HUES64 (cell line): ENCODE measurements around the gene RNF217.

Experiments used
- H3K27ac ChIP-seq: 2 replicates; pipeline ENCODE4 v1.7.0; 2013; ENCODE audit warnings: low read depth, low read length, inconsistent platforms
- H3K27me3 ChIP-seq: 2 replicates; pipeline ENCODE4 v1.6.1; 2013; ENCODE audit warnings: mild to moderate bottlenecking, low read length; ENCODE audit not compliant: insufficient read depth
- H3K36me3 ChIP-seq: 2 replicates; pipeline ENCODE4 v1.6.1; 2013; ENCODE audit warnings: mild to moderate bottlenecking, low read length; ENCODE audit not compliant: insufficient read depth
- H3K4me1 ChIP-seq: 2 replicates; pipeline ENCODE4 v1.6.1; 2013; ENCODE audit warnings: mild to moderate bottlenecking, low read length, moderate library complexity; ENCODE audit not compliant: insufficient read depth
- H3K4me3 ChIP-seq: 2 replicates; pipeline ENCODE4 v1.5.1; 2013; ENCODE audit warnings: mild to moderate bottlenecking, low read length, moderate library complexity
- H3K9ac ChIP-seq: 2 replicates; pipeline ENCODE4 v1.6.1; 2013; ENCODE audit warnings: mild to moderate bottlenecking, low read depth, low read length
- H3K9me3 ChIP-seq: 2 replicates; pipeline ENCODE4 v1.6.1; 2013; ENCODE audit warnings: low read depth, low read length; ENCODE audit not compliant: insufficient read depth
- WGBS: fragments of 150-250, 120-280 bp; methylation state at CpG from one replicate; pipeline ENCODE4 v1.1.7; 2013; ENCODE audit warnings: missing lambda C conversion rate; 5-methylcytosine and 5-hydroxymethylcytosine counted together

Gene RNF217

GRCh38 chr6:125041740-125042459 lies 79.7 kb downstream of the RNF217 start:
- H3K27ac ChIP-seq: no peak overlapping the region
- H3K9ac ChIP-seq: no peak overlapping the region
- H3K9me3 ChIP-seq: no peaks in the 10 kb centered on the region
- no peaks in the 10 kb centered on the region for H3K27me3 ChIP-seq
- no peaks in the 10 kb centered on the region for H3K36me3 ChIP-seq
- H3K4me1 ChIP-seq: peaks cover 16% of the 10 kb centered on the region
- WGBS: 100% methylated on average over 2 of the region's 3 CpGs
- no peak overlapping the region for H3K4me3 ChIP-seq

GRCh38 chr6:125044066-125044465 lies 81.8 kb downstream of the RNF217 start:
- Histone ChIP-seq H3K4me1 (peaks cover 16% of the 10 kb centered on the region), H3K9me3 (no peaks in the 10 kb centered on the region), H3K4me3 (no peak overlapping the region), H3K27ac (no peak overlapping the region), H3K9ac (no peak overlapping the region), H3K27me3 (no peaks in the 10 kb centered on the region), H3K36me3 (no peaks in the 10 kb centered on the region)
- 100% methylated on average over 1 of the region's 3 CpGs for WGBS

- H3K9me3 ChIP-seq: no peaks in the 10 kb centered on the region
- no peaks in the 10 kb centered on the region for H3K36me3 ChIP-seq
- H3K9ac ChIP-seq: no peak overlapping the region
- H3K4me1 ChIP-seq: peaks cover 16% of the 10 kb centered on the region
- H3K4me3 ChIP-seq: no peak overlapping the region
- H3K27ac ChIP-seq: no peak overlapping the region
- no peaks in the 10 kb centered on the region for H3K27me3 ChIP-seq
- 90% methylated on average over 1 of the region's 2 CpGs for WGBS
Observed at GRCh38 chr6:125044667-125045066, 82.4 kb downstream of the RNF217 start.

- WGBS: 91% methylated on average over 7 of the region's 7 CpGs
- Histone ChIP-seq H3K27ac (no peak overlapping the region; the same call in 1 of the 2 replicates), H3K4me1 (peaks cover 16% of the 10 kb centered on the region)
Observed at GRCh38 chr6:125046107-125046925, 84.1 kb downstream of the RNF217 start.

GRCh38 chr6:125048274-125048673 lies 86.0 kb downstream of the RNF217 start:
- Histone ChIP-seq H3K9ac (no peak overlapping the region), H3K36me3 (no peaks in the 10 kb centered on the region), H3K27me3 (no peaks in the 10 kb centered on the region), H3K9me3 (no peaks in the 10 kb centered on the region), H3K27ac (no peak overlapping the region), H3K4me1 (peaks cover 15% of the 10 kb centered on the region), H3K4me3 (no peak overlapping the region)
- WGBS: 76% methylated on average over 2 of the region's 2 CpGs

More at GRCh38 chr6:125046107-125046925, 84.1 kb downstream of the RNF217 start:
- H3K9ac ChIP-seq: no peak overlapping the region
- H3K27me3 ChIP-seq: no peaks in the 10 kb centered on the region
- H3K4me3 ChIP-seq: no peak overlapping the region
- H3K9me3 ChIP-seq: no peaks in the 10 kb centered on the region
- H3K36me3 ChIP-seq: no peaks in the 10 kb centered on the region

- Histone ChIP-seq H3K27ac (no peak overlapping the region), H3K4me3 (no peak overlapping the region), H3K36me3 (no peaks in the 10 kb centered on the region), H3K4me1 (peaks cover 8% of the 10 kb centered on the region), H3K9ac (no peak overlapping the region), H3K9me3 (no peaks in the 10 kb centered on the region), H3K27me3 (no peaks in the 10 kb centered on the region)
- WGBS: 98% methylated on average over 4 of the region's 4 CpGs
Observed at GRCh38 chr6:125050663-125051318, 88.6 kb downstream of the RNF217 start.

DNA sequence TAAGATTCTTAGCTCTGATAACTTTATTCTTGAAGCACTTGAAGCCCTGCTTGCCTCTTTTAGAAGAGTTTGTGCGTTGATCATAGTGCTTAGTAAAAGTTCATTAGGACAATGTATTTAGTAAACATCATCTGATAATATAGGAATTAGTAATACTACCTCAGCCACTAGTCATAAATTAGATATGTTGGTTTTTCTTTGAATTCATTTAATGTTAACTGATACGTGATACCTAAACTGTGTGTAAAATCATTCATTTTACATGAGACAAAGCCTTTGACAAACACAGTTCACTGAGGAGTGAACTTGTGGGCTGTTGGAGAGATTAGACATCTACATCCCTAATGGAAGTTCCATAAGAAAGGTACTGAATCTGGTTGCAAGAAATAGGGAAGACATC lies 91.6 kb downstream of the RNF217 start:
- Histone ChIP-seq H3K9ac (no peak overlapping the region), H3K36me3 (no peaks in the 10 kb centered on the region), H3K27me3 (no peaks in the 10 kb centered on the region), H3K4me1 (no peaks in the 10 kb centered on the region), H3K9me3 (no peaks in the 10 kb centered on the region), H3K27ac (no peak overlapping the region), H3K4me3 (no peak overlapping the region)
- WGBS: no CpG with 5 or more reads among the region's 2 CpGs

- Histone ChIP-seq H3K27ac (no peak overlapping the region), H3K36me3 (no peaks in the 10 kb centered on the region), H3K4me3 (no peak overlapping the region), H3K9me3 (no peaks in the 10 kb centered on the region), H3K27me3 (no peaks in the 10 kb centered on the region), H3K4me1 (no peaks in the 10 kb centered on the region; the same call in 1 of the 2 replicates), H3K9ac (no peak overlapping the region)
- WGBS: 95% methylated on average over 2 of the region's 2 CpGs
Observed at GRCh38 chr6:125054331-125054730, 92.1 kb downstream of the RNF217 start.

- no peak overlapping the region for H3K4me3 ChIP-seq
- H3K27ac ChIP-seq: no peak overlapping the region
- H3K4me1 ChIP-seq: no peaks in the 10 kb centered on the region; the same call in 1 of the 2 replicates
- no peaks in the 10 kb centered on the region for H3K9me3 ChIP-seq
- H3K27me3 ChIP-seq: no peaks in the 10 kb centered on the region
- 89% methylated on average over 5 of the region's 5 CpGs for WGBS
- no peaks in the 10 kb centered on the region for H3K36me3 ChIP-seq
- H3K9ac ChIP-seq: no peak overlapping the region
Observed at GRCh38 chr6:125057392-125058246, 95.4 kb downstream of the RNF217 start.

DNA sequence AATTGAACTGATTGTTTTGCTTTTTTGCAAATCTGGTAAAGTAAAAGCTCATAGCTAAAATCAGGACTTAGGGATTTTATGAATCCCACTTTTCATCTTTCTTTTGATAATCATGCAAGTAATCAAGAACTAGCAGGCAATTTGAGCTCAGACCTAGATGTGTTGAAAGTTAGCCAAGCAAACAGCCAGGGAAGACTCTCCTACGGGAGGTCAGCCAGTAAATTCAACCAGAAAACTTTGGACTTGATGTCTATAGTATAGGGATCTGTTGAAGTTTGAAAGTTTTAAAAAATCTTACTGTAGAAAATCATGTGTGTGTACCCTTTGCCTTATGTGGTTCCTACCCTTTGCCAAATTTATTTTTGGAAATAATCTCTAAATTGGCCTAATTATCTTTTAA lies 96.3 kb downstream of the RNF217 start:
- no peaks in the 10 kb centered on the region for H3K36me3 ChIP-seq
- H3K4me1 ChIP-seq: no peaks in the 10 kb centered on the region; the same call in 1 of the 2 replicates
- H3K27me3 ChIP-seq: no peaks in the 10 kb centered on the region
- no peak overlapping the region for H3K4me3 ChIP-seq
- no peaks in the 10 kb centered on the region for H3K9me3 ChIP-seq
- no peak overlapping the region for H3K27ac ChIP-seq
- no peak overlapping the region for H3K9ac ChIP-seq
- WGBS: 94% methylated on average over 1 of the region's 1 CpG
